Thyroid gland (tissue), 4 donors: ENCODE results near the gene NUMB.

Source experiments
- CTCF ChIP-seq, 6 experiments: fragments of 200-600 bp in 3 of 6; fragments of 450-650 bp in 3 of 6; sonication (generic) in 3 of 6; IDR thresholded peaks; one replicate each; pipeline ENCODE4 v1.5.1; 2016 to 2019; ENCODE audit warnings: antibody characterized with exemption in 6 of 6, mild to moderate bottlenecking in 2 of 6, inconsistent platforms in 1 of 6, moderate library complexity in 1 of 6
- POLR2A ChIP-seq, 2 donors: fragments of 450-650 bp; IDR thresholded peaks; one replicate each; pipeline ENCODE4 v1.6.1; 2017; ENCODE audit warnings: antibody characterized with exemption in 2 of 2, mild to moderate bottlenecking in 2 of 2, moderate library complexity in 1 of 2

GRCh38 chr14:73243748-73244147 lies 214.6 kb downstream of the NUMB start:
- TF ChIP-seq POLR2A (IDR thresholded peaks at IDR 0.05) (no peak), CTCF (IDR thresholded peaks at IDR 0.05) (no peak)
